ENCODE measurements around the gene RNASET2. TPM values are rescaled to one million over a fixed set of nuclear protein-coding genes. Genes with fewer than 3 reads are reported as not detected.
"Not testable (repeated sequence)": the region's sequence is repeated elsewhere in the genome, so short reads cannot be mapped to it uniquely, and the experiment has no call there.

RNASET2 gene
- total RNA-seq, 2 experiments from 2014 or later: 69.2 to 70.2 TPM

DNA sequence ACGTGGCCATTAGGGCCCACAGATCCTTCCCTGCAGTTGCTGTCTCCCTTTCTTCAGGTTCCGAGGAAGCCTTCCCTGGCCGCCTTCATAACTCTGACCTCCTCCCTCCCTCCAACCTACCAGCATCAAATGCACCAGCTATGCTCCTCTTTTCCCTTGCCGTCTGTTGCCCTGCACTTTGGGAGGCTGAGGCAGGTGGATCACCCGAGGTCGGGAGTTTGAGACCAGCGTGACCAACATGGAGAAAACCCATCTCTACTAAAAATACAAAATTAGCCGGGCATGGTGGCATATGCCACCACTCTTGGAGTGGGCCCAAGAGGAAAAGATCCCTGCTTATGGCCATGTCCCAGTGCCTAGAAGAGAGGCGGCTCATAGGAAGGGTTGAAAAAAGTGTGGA, 31.8 kb downstream of the RNASET2 start:
- ChIA-PET POLR2A (interaction anchor here (1.1 kb wide), 1 partner anchor 16 kb away, joined by 3 read pairs; no protein-coding TSS in a partner anchor), CTCF (no interaction called here)
- peaks cover under 1% of the 10 kb centered on the region for H3K4me1 Mint-ChIP-seq (ENCODE audit: low read depth)
- no peak overlapping the region for H3K4me3 Mint-ChIP-seq
- H3K36me3 Mint-ChIP-seq (ENCODE audit: low read depth): peaks cover 6% of the 10 kb centered on the region
- intact Hi-C loops (cut with micrococcal nuclease): no loop called here
- DNase-seq (no peak), ATAC-seq (no peak)
- H3K27ac Mint-ChIP-seq: no peak overlapping the region
- no peaks in the 10 kb centered on the region for H3K27me3 Mint-ChIP-seq
- H3K9me3 Mint-ChIP-seq: no peaks in the 10 kb centered on the region
- no peak for TF ChIP-seq CTCF (IDR thresholded peaks at IDR 0.05)

DNA sequence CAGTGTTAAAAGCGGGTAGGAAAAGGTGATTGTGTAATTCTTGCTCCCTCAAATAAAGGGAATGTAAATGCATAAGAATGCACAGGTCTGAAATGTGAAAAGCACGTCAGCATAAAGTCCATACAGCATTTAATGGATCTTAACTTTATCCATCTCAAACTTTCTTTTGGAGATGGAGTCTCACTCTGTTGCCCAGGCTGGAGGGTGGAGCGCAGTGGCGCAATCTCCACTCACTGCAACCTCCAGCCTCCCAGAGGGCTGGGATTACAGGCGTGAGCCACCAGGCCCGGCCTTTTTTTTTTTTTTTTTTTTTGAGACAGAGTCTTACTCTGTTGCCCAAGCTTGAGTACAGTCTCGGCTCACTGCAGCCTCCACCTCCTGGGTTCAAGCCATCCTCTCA, 33.4 kb downstream of the RNASET2 start:
- CTCF ChIA-PET: no interaction called here
- Mint-ChIP-seq H3K9me3 (no peaks in the 10 kb centered on the region), H3K36me3 (ENCODE audit: low read depth) (peaks cover 6% of the 10 kb centered on the region), H3K27ac (no peak overlapping the region), H3K27me3 (no peaks in the 10 kb centered on the region), H3K4me3 (no peak overlapping the region), H3K4me1 (ENCODE audit: low read depth) (no peaks in the 10 kb centered on the region)
- TF ChIP-seq CTCF (IDR thresholded peaks at IDR 0.05): no peak
- POLR2A ChIA-PET: no interaction called here
- DNase-seq (no peak), ATAC-seq (no peak)
- intact Hi-C loops (cut with micrococcal nuclease): no loop called here

GRCh38 chr6:166921570-166921969, 34.8 kb downstream of the RNASET2 start:
- DNase-seq: no peak
- intact Hi-C loops (cut with micrococcal nuclease): no loop called here
- ATAC-seq: no peak
- no peak overlapping the region for H3K27ac Mint-ChIP-seq
- CTCF ChIA-PET: no interaction called here
- peaks cover 3% of the 10 kb centered on the region for H3K9me3 Mint-ChIP-seq
- H3K4me1 Mint-ChIP-seq (ENCODE audit: low read depth): no peaks in the 10 kb centered on the region
- no peaks in the 10 kb centered on the region for H3K27me3 Mint-ChIP-seq
- no peak for TF ChIP-seq CTCF (IDR thresholded peaks at IDR 0.05)
- POLR2A ChIA-PET: no interaction called here
- H3K4me3 Mint-ChIP-seq: no peak overlapping the region
- H3K36me3 Mint-ChIP-seq (ENCODE audit: low read depth): peaks cover 2% of the 10 kb centered on the region

- ChIA-PET CTCF (no interaction called here), POLR2A (no interaction called here)
- Mint-ChIP-seq H3K4me1 (ENCODE audit: low read depth) (no peaks in the 10 kb centered on the region), H3K9me3 (peaks cover 4% of the 10 kb centered on the region), H3K27me3 (no peaks in the 10 kb centered on the region), H3K27ac (no peak overlapping the region), H3K36me3 (ENCODE audit: low read depth) (peaks cover 10% of the 10 kb centered on the region), H3K4me3 (no peak overlapping the region)
- no peak for DNase-seq
- no peak for ATAC-seq
- no peak for TF ChIP-seq CTCF (IDR thresholded peaks at IDR 0.05)
- intact Hi-C loops (cut with micrococcal nuclease): no loop called here
Observed at GRCh38 chr6:166916824-166917223, 39.5 kb downstream of the RNASET2 start.

- H3K4me1 Mint-ChIP-seq (ENCODE audit: low read depth); H3K27me3 Mint-ChIP-seq; DNase-seq; H3K36me3 Mint-ChIP-seq (ENCODE audit: low read depth); H3K9me3 Mint-ChIP-seq; H3K4me3 Mint-ChIP-seq; H3K27ac Mint-ChIP-seq; POLR2A ChIA-PET; intact Hi-C loops (cut with micrococcal nuclease); ATAC-seq: not testable (repeated sequence)
- CTCF ChIA-PET: interaction anchor here (1.2 kb wide), 1 partner anchor 8 kb away, joined by 4 read pairs; no protein-coding TSS in a partner anchor
Observed at GRCh38 chr6:166915484-166915883, 40.9 kb downstream of the RNASET2 start.

DNA sequence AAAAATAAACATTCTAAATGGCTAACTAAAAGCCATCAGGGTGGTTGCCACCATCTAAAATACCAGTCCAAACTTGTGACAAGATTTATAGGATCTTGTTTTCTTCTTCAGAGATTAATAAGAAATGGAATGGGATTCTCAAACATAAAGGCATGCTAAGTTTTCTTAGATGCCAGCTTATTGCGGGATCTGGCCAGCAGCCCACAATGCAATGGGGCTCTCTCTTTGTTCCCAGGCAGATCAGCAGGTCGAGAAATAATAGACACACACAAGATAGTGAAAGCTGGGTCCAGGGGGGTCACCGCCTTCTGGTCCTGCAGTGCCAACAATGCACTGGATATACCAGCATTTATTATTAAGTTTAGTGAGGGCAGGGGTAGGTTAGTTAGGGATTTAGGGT, 41.4 kb downstream of the RNASET2 start:
- H3K36me3 Mint-ChIP-seq (ENCODE audit: low read depth); H3K27ac Mint-ChIP-seq; intact Hi-C loops (cut with micrococcal nuclease); CTCF ChIA-PET; H3K27me3 Mint-ChIP-seq; H3K9me3 Mint-ChIP-seq; ATAC-seq; DNase-seq; H3K4me3 Mint-ChIP-seq; POLR2A ChIA-PET: not testable (repeated sequence)
- H3K4me1 Mint-ChIP-seq (ENCODE audit: low read depth): peaks cover 10% of the 10 kb centered on the region
